Epidermal melanocyte (primary cell): ENCODE measurements around the gene ALPK3.
A peak's percentile ranks its signal among the peaks of the same experiment; 100 is the strongest.

Experiments used
- DNase-seq: peaks from one replicate; pipeline ENCODE4 v3.0.0; 2011; ENCODE audit warnings: low spot score; ENCODE audit not compliant: insufficient read length

ALPK3 gene

DNA sequence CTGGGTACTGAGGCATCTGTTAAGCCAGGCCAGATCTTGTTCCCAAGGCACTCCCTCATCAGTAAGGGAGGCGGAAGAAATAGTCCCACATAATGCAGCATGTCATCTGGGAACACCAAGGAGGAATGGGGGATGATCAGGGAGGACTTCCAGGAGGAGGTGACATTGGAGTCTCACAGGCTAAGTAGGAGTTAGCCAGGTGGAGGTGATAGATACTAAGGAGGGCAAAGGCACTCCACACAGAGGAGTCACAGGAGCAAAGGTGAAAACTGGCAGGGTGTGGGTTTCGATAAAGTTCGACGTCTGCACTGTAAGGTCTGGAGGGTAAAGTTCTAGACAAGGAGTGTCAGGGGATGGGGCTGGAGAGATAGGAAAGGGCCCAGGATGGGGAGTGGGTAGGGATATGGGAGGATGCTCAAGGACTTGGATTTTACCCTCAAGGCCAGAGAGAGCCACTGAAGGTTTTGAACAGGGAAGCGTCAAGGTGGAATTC is 73.6 kb downstream of the ALPK3 start:
- DNase-seq: no peak

DNA sequence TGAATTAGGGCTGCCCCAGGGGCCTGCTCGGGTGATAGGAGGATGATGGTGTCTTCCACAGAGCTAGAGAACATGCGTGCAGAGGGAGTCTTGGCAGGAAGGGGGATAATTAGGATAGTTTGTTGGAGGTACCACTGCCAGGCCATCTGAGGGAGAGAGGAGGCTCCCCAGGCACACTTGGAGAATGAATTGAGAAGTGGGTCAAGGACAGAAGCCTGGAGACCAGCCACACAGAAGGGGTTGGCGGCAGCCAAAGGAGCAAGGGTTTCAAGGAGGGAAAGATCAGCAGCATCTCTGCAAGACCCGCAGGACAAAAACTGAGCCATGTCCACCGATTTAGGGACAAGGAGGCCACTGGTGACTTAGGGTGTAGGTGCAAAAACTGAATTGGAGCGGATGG is 74.2 kb downstream of the ALPK3 start:
- no peak for DNase-seq

DNA sequence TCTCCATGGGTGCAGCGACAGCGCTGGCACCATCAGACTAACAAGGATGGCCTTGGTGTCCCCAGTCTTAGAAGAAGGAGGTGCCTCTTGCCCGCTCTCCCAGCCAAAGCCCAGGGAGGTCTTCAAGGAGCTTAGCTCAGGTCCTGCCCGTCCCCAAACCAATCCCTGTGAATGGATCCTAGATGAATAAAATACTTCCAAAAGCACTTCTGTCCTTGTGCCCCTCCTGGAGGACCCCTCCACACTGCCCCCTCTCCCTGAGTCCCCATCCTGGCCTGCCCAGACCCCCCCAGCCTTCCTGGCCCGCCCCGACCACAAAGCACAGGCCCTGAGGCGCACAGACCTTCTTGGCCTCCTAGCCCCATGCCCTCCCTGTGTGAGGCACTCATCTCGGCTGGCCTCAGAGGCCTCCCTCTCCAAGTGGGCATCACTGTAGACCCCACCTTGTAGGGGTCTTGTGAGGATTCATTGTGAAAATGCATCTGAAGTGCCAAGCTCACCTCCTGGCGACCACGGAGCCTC is 75.7 kb downstream of the ALPK3 start:
- DNase-seq: no peak

DNA sequence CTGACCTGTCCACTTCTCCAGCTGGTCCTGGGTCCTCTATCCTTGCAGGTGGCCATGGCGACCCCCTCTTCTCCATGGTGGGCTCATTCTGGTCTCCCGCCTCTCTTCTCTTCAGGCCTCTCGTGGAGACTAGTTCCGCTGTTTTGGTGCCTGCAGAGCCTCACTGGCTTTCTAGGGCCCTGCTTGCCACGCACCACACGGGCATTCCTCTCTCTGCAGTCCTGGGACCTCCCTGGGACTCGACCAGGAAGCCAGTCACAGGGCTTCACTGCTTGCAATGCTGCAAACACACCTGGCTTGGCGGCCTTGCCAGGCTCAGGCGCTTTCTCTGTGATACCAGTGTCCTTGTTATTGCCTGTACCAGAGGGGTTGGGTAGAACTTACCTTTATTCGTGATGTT is 76.5 kb downstream of the ALPK3 start:
- DNase-seq: no peak

DNA sequence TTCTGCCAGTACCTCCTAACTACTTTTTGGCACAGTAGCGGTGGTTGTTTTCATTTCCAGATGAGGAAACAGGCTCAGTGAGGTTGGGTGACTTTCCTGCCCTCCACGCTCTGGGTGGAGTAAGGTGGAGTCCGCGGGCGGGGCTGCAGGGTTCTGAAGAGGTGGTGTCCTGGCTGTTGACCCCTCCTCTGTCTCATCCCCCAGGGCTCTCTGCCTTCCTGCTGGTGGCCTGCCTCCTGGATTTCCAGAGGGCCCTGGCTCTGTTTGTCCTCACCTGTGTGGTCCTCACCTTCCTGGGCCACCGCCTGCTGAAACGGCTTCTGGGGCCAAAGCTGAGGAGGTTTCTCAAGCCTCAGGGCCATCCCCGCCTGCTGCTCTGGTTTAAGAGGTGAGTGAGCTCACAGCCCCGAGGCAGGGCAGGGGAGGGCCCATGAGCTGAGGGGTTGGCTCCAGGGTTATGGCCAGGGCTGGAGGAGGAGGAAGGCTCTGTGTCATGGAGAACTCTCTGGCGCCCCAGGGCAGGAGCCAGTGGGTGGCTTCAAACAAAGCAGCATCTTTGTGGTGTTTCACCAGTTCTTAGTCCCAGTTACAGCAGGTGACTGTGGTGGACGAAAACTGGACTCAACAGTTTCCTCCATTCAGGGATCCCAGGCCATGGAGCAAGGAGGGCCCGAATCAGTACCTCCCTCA is 77.7 kb downstream of the ALPK3 start:
- no peak for DNase-seq

DNA sequence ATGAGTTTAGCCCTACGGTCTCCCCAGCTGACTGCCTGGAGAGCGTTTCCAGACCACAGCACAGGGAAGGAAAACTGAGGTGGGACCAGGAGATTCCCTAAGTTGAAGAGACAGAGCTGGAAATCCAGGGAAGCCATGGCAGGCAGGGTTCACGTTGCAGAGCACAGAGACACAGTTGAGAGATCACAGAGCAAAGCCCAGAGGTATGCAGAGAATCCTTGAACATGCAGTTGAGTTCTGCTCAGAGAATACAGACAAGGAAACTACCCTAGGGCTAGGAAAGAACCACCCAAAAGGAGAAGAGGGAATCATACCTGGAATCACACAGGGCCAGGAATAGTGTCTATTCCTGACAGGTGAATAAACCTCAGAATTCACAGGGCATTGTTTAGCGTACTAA is 81.6 kb downstream of the ALPK3 start:
- DNase-seq: no peak

DNA sequence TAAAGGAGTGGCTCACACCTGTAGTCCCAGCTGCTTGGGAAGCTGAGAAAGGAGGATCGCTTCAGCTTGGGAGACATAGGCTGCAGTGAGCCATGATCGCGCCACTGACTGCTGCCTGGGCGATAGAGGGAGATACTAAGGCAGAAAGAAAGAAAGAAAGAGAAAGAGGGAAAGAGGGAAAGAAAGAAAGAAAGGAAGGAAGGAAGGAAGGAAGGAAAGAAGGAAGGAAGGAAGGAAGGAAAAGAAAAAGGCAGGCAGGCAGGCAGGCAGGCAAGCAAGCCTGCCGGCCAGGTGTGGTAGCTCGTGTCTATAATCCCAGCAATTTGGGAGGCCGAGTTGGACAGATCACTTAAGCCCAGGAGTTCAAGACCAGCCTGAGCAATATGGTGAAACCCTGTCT is 82.6 kb downstream of the ALPK3 start:
- DNase-seq: no peak

DNA sequence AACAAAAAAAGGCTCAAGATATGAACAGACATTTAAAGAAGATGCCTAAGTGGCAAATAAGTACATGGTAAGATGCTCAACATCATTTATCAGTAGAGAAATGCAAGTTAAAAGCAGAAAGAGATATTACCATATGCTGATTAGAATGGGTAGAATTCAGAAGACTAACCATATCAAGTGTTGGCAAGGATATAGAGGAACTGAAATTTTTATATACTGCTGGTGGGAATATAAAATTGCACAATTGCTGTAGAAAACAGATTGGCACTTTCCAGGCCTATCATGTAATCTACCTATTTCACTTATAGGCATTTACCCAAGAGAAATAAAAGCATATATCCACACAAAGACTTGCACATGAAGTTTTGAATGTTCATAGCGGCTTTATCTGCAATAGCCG is 84.4 kb downstream of the ALPK3 start:
- no peak for DNase-seq

DNA sequence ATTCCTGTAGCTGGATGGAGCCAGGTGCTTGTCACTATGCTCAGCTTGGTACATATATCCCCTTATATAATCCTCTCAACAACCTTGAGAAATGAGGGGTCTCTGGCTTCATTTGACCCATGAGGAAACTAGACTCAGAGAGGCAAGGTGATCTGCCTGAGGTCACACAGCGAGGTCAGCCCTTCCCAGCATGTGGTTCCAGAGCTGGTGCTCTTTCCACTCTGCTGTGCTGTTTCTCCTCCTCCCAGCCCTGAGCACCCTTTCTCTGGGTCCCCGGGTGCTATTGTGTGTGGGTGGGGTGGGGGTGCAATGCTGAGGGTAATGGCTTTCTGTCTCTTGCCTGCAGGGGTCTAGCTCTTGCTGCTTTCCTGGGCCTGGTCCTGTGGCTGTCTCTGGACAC is 86.6 kb downstream of the ALPK3 start:
- DNase-seq: no peak

DNA sequence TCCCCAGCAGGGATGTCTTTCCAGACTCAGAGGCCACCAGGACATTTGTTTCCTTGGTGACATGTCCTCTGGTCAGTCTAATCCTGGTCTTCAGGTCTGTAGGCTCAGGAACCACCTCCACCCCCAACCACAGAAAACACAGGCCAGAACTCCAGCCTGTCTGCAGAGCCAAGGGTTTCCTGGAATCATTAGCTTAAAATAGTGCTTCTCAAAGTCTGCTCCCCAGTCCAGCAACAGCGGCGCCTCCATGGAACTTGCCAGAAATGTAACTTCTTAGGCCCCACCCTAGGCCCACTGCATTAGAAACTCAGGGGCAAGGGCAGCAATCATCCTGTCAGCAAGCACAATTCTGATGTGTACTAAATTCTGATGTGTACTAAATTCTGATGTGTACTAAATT is 87.3 kb downstream of the ALPK3 start:
- DNase-seq: no peak

DNA sequence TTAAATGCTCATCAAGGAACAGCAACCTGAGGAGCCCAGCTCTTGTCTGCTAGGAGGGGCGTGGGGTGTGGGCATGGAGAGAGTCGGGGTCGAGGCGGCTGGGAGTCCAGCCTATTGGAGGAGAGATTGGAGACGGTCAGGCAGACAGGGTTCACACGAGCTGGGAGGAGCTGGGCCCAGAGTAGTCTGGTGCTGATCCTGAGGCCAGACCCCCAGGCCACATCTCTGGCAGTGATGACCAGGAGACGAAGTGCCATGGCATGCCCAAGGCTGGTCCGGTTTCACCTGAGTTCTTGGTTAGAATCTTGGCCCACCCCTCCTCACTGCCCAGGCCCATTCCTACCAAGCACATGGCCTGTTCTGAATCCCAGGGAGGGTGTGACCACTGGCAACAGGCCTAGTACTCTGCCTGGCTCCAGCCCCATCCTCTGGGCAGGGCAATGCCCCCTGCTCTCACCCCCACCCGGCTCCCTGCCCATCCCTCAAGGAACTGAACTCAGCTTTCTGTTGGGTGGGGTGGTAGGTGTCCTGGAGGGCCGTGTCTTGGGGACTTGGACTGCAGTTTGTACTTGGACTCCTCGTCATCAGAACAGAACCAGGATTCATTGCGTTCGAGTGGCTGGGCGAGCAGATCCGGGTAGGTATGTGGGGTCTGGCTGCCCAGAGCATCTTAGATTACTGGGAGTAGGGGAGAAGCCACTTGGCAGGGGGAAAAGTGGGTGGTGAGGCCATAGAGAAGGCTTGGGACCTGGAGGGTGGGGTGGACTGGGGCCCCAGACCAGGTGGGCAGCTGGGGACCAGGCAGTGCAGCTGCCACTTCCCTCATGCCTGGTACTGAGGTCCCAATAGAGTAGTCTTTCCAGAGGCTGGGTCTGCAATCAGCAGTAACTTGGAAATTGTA is 88.1 kb downstream of the ALPK3 start:
- no peak for DNase-seq

DNA sequence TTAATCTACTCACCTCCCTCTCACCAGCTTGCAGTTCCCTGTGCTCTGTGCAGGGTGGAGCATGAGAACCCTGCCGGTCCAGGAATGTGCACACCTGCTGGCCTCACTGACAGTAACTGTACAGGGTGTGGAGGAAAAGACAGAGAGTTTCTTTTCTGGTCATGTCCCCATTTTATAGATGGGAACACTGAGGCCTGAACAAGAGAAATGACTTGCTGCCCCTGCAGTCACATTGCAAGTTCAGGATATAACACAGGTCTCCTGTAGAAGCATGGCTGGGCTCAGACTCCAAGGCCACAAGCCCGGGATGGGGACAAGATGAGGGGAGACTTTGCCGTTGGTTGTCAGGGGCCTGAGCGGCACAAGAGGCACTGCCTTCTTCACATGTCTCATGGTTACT is 90.6 kb downstream of the ALPK3 start:
- DNase-seq: no peak

DNA sequence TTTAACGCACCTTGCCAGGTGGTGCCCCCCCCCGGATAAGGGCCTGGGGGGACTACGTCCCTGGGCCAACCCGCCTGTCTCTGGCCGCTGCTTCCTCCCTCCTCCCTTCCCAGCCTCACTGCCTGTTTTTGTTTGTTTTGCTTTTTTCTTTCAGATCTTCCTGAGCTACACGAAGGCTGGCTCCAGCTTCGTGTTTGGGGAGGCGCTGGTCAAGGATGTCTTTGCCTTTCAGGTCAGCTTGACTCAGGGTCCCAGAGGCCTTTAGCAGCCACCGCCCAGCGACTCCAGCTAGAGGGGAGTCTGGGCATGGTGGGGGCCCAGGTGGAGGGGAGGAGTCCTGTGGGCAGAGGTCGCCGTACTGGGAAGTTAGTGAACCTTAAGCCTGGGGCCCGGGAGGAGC is 91.4 kb downstream of the ALPK3 start:
- DNase-seq: no peak

DNA sequence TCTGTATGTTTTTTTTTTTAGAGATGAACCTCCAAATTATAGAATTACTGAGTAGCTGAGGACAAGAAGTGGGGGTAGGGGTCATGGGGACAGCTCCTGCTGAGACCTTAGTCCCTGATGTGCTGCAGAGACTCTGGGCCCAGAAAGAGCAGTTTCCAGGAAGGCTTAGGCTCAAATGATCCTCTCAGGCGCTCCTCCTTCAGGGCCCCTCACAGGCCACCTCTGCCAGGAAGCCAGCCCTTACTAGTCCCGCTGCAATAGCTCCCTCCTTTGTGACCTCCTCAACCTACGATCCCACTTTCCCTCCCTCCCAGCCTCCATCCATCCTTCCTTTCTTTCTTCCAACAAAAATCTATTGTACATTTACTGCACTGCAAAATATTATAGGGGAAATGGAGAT is 91.9 kb downstream of the ALPK3 start:
- DNase-seq: no peak

DNA sequence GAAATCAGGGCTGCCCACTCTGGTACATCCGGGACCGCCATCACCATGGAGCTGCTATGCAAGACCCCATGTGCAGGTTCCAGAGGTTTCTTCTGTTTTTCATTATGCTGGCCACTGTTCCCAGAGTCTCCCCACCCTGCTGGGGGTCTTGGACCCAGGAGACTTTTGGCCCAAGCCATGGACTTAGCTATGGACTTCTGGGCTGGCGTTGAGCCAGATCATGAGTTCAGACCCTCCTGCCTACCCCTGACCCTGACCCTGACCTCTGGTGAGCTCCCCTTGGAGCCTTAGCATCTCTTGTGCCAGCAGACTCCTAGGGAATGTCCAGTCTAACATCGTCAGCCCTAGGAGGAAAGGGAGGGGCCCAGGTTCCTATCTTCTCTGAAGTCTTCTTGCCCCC is 92.6 kb downstream of the ALPK3 start:
- DNase-seq: no peak

DNA sequence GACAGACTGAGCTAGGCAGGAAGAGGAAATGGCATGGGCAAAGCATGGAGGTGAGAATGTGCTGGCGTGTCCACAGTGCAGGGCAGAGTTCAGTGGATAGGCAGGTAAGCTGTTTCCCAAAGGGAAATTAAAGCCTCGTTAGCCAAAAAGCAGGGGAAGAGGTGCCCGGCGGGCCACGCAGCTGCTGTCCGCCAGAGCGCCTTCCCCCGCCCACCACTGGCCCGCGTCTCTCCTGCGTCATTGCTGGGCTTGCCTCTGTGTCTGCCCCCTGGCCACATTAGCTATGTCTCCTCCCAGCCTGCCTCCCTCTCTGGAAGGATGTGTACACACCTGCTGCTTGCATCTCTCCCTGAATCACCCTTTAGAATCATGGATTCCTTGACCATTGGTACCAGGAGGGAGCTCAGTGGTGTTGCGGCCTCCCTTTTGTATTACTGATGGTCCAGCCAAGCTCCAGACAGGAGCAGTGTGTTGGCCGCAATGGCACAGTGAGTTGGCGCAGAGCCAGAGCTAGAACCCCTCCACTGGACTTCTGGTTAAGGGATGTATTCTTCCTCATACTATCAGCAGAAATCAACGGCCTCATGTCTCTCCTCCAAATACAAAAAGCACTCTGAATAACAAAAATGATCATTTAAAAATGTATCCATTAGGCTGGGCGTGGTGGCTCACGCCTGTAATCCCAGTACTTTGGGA is 93.9 kb downstream of the ALPK3 start:
- no peak for DNase-seq

DNA sequence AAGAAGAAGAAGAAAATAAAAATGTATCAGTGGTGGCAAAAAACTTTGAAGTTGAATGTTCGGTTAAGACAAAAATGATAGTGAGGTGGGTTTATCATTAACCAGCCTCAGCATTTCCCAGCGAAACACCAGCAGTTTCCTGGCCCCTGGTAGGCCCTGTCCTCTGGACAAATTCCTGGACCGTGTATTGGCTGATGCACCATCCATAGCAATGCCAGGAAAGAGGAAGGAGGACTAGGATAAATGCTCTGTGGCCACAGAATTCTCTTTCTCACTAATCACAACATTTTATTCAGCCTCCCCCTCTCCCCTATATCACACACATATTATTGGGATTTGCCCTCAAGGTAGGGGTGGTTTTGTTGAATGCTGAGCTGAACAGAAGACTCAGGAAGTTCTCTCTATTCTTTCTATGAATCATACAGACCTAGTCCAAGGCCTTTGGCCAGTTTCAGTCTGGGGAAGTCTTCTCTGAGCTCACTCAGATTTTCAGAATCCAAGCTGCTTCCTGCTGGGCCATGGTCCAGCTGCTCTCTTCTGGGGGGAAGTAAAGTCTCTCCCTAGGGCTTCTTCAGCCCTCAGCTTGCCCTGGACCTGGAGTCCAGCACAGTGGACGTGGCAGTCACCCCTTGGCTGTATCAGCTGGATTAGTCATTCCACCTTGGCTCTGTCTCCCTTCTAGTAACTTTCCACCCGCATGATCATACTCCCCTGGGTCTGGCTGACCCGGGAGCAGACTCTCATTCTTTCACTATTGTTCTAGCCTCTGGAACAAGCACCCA is 94.9 kb downstream of the ALPK3 start:
- DNase-seq: peak; percentile 77

DNA sequence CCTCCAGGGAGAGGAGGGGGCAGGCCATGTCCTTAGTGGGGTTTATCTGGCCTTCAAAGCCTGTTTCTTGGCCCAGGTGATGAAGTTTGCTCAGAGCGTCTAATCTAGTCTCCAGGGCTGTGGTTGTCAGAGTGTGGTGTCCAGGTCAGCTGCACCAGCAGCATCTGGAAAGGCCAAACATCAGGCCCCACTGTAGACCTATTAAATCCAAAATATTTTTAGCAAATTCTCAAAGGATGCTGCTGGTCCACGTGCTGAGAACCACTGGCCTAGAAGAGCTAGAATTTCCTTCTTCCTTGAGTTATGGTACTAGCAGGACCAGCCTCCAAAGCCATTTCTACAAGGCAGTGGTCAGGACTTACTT is 96.2 kb downstream of the ALPK3 start:
- DNase-seq: no peak

DNA sequence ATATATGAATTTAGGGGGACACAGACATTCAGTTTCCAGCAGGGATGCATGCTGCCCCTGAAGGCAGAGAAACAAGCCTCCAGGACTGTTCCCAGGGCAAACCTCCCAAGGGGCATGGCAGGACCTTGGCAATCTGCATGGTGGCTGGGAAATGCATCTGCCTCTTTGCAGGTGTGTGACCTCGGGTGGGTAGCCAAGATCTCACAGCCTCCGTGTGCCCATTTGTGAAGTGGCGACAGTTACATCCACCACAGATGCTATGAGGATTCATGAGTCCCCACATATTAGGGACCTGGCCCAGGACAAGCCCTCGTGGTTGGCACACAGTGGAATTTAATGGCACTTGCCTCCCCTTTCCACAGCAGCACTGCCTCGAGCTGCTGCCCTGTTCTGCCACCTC is 97.2 kb downstream of the ALPK3 start:
- DNase-seq: no peak

DNA sequence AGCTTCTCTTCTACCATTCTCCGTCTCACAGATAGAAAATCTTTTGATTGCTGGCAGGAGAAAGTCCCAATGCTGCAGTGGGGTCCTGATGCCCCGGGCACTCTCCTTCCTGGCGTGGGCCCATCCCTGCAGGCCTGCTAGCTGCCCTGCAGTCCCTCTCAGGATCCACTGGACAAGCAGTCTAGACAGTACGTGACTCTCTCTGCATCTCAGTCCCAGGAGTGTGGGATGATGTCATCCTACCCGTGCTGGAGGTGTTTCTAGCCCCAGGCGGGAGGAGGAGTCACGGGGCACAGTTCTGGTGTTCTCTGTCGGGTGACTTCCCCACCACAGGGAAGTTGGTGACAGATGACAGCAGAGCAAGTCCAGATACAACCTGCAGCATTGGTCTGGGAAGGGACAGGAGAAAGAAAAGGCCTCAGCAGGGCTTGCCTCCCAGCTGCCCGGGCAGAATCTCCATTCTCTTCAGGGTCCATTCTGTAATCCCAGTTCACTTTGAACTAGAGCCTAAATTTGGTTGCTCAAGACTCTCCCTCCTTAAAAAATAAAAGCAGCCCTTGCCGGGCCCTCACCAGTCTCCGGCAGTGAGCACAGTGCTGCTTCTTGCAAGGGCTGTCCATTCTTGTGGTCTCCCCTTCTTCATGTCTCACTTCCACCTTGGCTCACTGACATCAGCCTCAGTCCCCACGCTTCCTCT is 97.9 kb downstream of the ALPK3 start:
- peak; percentile 38 for DNase-seq

DNA sequence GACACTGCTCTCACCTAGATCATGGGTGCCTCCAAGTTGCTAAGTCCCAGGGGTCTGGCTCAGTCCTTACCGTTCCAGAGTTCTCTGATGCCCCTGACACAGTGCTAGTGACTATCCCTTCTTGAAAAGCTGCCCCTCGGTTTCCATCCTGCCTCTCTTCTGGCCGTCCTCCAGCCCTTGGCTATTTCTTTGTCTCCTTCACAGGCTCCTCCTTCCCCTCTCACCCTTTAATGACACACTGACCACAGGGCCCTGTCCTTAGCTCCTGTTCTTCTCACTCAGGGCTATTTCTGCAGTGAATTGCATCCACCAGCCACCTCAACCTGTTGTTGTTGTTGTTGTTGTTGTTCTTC is 98.4 kb downstream of the ALPK3 start:
- no peak for DNase-seq
